GM19239 (cell line): ENCODE measurements around the gene CFTR.

Experiments
- DNase-seq: peaks from one replicate; pipeline ENCODE4 v3.0.0; 2011; ENCODE audit warnings: low spot score; ENCODE audit not compliant: insufficient read length
- FAIRE-seq: peaks from 2 replicates; lab custom pipeline; 2011; peaks lifted over from hg19 to GRCh38; lab: Jason Lieb, UNC

The CFTR gene

DNA sequence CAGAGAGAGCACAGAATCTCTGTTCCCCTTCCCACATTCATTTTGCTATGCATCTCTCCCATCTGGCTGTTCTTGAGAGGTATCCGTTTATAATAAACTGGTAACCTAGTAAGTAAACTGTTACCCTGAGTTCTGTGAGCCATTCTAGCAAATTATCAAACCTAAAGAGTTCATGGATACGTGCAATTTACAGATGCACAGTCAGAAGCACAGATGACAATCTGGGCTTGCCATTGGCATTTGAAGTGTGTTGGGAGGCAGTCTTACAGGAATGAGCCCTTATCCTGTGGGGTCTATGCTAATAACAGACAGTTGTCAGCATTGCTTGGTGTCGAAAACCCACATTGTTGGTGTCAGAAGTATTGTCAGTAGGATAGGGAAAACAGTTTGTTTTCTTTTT, 151.8 kb downstream of the CFTR start:
- DNase-seq: no peak
- no peak for FAIRE-seq

DNA sequence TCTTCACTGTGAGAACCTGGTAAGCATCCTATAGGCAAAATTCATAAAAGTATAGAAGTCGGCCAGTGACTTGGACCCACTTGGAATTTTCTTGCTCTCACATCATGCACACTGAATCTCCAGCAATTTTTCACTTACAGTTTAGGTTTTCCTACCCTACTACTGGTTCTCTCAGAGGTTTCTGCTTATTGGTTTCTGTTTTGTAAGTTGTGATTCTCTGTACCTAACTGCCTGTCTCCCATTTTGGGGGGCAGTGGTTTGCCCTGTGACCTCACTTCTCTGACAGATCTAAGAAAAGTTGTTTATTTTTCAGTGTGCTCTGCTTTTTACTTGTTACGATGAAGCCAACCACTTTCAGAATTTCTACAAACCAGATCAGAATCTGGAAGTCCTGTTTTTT, 158.1 kb downstream of the CFTR start:
- FAIRE-seq: no peak
- no peak for DNase-seq

DNA sequence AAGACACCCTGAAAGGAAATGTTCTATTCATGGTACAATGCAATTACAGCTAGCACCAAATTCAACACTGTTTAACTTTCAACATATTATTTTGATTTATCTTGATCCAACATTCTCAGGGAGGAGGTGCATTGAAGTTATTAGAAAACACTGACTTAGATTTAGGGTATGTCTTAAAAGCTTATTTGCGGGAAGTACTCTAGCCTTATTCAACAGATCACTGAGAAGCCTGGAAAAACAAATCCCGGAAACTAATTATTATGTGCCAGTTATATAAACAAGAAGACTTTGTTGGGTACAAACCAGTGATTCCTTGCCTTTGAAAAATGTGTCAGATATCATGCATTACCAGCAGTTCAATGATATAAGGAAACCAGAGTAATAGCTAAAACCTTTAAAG, 160.1 kb downstream of the CFTR start:
- FAIRE-seq (no peak), DNase-seq (no peak)

DNA sequence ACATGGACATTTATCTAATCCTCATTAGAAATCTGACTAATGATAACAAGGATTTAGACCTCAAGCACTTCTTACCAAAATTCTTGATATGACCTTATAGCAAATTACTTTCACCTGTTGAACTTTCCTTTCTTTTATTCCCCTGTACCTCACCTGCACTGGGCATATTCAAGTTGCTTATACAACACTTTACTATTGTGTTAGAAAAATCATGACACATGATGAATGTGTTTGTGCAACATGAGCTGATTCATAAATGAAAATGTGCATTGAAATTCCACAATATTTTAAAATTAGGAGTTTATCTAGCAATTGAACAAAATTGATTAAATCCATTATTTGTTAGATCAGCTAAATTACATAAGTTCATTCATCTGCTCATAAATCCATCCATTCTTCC, 160.6 kb downstream of the CFTR start:
- no peak for FAIRE-seq

DNA sequence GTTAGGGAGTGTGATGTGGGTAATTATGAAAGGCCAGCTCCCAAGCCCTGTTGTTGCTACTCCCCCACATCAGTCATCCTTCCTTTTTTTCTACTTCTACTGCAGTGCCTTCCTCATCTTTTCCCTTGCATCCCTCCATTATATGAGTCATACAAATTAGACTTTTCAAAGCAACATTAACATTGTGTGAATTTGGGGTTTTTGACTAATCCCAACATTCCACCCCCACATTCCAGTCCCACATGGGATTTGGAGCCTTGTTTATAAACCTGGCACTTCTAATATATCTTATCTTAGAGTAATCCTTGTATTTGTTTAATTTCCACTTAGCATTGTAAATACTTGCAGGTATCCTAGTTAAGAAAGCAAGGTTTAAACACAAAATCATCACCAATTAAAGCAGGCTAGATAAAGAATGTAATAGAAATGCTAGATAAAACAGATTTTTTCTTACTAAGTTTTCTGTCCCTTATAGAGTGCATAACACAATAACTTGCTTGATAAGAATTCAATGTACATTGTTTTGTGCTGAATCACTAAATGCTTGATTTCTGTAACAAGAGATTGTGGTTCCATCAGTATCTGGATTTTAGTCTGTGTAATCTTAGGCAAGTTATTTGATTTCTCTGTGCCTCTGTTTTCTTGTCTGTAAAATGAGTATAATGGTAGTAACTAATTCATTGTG, 165.8 kb downstream of the CFTR start:
- DNase-seq (no peak), FAIRE-seq (no peak)

More for the DNA sequence above, 160.6 kb downstream of the CFTR start:
- no peak for DNase-seq

DNA sequence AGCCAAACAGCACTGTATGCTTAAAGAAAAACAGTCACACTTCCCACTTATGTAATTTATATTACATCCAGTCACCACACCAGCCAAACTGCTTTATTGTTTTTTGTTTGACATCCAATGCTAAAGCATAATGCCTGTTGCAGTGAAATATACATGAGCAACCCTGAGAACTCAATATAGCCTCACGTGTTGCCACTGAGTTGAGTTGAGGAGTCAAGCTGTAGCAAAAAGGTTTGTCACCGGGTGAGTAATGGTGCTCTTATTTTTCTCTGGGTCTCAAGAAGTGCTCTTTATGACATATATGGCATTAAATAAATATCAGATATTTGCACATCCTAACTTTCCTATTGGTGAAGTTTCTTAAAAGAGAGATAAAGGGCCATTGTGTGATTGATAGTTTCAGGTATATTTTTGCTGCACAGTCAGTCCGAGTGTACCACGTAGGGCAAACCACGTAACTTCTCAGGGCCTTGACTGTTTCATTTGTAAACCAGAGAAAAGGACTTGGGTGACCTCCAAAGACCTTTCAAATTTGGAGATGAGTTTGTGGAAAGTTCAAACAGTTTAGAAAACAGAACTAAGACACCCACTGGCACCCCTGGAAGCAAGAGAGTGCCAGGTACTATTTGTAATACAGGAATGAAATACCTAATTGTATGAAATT, 168.5 kb downstream of the CFTR start:
- no peak for DNase-seq
- FAIRE-seq: no peak

DNA sequence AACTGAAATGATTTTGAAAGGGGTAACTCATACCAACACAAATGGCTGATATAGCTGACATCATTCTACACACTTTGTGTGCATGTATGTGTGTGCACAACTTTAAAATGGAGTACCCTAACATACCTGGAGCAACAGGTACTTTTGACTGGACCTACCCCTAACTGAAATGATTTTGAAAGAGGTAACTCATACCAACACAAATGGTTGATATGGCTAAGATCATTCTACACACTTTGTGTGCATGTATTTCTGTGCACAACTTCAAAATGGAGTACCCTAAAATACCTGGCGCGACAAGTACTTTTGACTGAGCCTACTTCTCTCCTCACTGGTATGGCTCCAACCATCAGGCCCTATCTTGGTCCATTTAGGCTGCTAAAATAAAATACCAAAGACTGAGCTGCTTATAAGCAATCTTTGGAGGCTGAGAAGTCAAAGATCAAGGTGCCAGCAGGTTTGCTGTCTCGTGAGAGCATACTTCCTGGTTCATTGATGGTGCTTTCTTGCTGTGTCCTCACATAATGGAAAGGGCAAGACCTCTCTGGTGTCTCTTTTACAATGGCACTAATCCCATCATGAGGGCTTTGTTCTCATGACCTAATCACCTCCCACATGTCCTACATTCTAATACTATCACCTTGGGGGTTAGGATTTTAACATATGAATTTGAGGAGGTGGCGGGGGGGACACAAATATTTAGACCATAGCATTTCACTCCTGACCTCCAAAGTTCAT, 173.3 kb downstream of the CFTR start:
- FAIRE-seq (no peak), DNase-seq (no peak)

DNA sequence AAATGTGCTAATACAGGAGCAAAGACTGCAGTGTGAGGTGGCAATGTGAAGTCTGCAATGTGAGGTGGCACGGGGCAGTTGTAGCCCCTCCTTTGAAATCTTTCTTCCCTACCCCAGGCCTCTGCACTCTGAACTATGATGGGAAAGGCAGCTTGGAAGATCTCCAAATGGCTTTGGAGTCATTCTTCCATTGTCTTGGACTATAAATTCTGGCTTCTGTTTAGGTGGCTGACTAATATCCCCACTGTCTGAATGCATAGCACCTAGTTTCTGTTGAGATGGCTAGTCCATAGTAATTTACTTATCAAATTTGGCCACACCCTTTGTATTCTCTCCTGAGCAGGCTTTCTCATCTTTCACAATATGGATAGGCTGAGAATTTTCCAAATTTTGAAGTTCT, 175.0 kb downstream of the CFTR start:
- no peak for DNase-seq
- FAIRE-seq: no peak

DNA sequence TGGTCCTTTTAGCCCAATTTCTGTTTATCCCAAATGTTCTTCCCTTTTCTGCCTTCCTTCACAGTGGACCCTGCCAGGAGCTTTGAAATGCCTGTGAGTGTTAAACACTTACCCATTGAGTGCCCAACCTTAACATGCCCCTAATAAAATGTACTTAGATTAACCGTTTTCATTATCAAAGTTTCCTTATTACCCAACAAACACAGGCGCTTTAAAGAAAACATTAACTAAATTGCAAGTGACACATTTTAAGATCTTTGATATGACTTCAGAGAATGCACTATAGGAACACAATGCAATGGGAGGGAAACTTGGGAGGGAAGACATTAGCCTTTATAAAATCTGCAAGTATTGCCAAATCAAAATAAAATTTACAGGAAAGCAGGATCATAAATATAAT, 177.0 kb downstream of the CFTR start:
- FAIRE-seq: no peak
- DNase-seq: no peak

DNA sequence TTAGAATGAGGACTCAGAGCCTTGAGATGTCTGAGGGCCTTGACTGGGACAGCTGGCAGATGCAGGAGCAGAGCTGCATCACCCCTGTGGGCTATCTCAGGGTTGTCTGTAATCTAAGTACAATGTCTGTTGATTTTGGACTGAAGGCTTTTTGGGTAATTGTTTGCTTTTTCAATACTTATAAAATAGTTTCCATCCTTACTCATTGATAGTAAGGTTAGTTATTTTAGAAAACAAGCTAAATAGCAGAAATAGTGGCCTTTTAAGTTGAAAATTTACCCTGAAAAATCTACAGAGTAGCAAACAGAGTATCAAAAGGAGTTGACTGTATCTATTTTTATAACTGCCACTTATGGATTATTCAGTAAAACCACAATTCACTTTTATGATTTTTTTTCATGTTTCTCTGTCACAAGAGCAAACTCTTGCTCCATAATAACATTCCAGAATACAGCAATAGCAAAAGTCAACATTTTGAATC, 179.7 kb downstream of the CFTR start:
- DNase-seq: no peak
- FAIRE-seq: no peak

DNA sequence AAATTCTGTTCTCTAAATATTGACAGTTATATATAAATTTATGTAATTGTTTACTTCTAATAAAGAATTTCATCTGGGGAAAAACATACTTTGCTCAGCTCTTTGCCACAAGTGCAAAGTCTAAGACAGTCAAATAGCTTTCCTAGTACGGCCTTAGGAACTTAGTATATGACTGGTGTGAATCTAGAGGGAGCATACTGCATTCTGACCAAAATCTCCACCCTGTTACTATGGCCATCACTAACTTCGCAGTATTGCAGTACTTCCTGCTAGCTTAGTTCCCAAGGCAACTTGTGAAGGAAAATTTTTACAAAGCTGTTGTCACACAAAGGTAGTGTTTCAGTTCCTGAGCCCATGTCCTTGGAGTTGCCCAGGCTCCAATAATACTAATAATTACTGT, 181.5 kb downstream of the CFTR start:
- DNase-seq (no peak), FAIRE-seq (no peak)

DNA sequence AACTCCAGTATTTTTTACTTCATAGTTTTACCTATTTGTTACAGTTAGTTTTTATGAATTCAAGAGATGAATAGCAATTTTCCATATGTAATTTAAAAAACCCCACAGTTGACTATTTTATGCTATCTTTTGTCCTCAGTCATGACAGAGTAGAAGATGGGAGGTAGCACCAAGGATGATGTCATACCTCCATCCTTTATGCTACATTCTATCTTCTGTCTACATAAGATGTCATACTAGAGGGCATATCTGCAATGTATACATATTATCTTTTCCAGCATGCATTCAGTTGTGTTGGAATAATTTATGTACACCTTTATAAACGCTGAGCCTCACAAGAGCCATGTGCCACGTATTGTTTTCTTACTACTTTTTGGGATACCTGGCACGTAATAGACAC, 184.2 kb downstream of the CFTR start:
- DNase-seq: no peak
- no peak for FAIRE-seq

DNA sequence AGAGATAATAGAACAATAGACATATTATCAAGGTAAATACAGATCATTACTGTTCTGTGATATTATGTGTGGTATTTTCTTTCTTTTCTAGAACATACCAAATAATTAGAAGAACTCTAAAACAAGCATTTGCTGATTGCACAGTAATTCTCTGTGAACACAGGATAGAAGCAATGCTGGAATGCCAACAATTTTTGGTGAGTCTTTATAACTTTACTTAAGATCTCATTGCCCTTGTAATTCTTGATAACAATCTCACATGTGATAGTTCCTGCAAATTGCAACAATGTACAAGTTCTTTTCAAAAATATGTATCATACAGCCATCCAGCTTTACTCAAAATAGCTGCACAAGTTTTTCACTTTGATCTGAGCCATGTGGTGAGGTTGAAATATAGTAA, 185.5 kb downstream of the CFTR start:
- DNase-seq: no peak
- FAIRE-seq: no peak

DNA sequence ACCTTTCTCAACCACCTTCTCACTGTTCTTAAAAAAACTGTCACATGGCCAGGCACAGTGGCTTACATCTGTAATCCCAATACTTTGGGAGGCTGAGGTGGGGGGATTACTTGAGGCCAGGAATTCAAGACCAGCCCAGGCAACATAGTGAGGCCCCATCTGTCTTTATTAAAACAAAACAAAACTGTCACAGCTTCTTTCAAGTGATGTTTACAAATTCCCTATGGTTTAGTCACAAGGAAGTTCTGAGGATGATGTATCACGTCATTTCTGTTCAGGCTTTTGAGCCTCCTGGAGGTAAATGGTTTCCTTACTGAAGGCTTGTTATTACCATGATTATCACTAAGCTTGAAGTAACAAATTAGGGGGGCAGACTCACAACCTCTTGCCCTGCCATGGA, 186.2 kb downstream of the CFTR start:
- no peak for DNase-seq
- FAIRE-seq: no peak

DNA sequence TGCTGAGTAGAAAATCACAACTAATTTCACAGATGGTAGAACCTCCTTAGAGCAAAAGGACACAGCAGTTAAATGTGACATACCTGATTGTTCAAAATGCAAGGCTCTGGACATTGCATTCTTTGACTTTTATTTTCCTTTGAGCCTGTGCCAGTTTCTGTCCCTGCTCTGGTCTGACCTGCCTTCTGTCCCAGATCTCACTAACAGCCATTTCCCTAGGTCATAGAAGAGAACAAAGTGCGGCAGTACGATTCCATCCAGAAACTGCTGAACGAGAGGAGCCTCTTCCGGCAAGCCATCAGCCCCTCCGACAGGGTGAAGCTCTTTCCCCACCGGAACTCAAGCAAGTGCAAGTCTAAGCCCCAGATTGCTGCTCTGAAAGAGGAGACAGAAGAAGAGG, 186.9 kb downstream of the CFTR start:
- FAIRE-seq: no peak
- no peak for DNase-seq

DNA sequence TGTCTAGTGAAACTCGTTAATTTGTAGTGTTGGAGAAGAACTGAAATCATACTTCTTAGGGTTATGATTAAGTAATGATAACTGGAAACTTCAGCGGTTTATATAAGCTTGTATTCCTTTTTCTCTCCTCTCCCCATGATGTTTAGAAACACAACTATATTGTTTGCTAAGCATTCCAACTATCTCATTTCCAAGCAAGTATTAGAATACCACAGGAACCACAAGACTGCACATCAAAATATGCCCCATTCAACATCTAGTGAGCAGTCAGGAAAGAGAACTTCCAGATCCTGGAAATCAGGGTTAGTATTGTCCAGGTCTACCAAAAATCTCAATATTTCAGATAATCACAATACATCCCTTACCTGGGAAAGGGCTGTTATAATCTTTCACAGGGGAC, 187.6 kb downstream of the CFTR start:
- FAIRE-seq (no peak), DNase-seq (no peak)

DNA sequence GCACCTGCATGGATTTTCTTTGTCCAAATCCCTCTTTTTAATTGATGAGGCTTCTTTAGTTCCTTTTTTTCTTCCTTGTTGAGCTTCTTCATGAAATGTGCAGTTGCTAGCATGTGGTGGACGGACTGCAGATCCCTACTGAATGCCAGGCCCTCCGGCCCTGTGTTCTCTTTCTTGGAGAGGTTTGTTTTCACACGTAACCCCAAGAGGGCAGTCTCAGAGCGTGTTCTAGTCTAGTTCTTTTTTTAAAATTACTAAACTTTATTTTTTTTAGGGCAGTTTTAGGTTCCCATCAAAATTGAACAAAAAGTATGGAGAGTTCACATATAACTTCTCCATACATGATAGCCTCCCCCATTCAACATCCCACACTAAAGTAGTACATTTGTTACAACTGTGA, 190.0 kb downstream of the CFTR start:
- DNase-seq (no peak), FAIRE-seq (no peak)

DNA sequence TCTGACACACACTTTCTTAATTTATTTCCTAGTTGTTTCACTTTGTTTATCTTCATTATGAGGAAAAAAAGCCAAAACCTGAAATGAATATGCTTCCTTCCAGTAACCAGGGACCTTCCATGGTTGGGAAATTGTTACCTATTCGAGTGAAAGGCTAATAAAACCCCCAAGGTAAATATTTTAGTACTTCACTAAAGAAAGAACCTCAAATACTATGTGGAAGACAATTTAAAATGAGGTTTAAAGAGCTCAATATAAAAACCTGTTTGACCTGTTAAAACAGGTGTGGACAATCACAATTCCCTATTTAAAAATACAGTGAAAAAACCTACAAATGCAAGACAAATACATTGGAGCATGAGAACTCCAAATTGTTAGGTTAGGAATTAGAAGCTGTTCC, 192.6 kb downstream of the CFTR start:
- FAIRE-seq: no peak
- no peak for DNase-seq

DNA sequence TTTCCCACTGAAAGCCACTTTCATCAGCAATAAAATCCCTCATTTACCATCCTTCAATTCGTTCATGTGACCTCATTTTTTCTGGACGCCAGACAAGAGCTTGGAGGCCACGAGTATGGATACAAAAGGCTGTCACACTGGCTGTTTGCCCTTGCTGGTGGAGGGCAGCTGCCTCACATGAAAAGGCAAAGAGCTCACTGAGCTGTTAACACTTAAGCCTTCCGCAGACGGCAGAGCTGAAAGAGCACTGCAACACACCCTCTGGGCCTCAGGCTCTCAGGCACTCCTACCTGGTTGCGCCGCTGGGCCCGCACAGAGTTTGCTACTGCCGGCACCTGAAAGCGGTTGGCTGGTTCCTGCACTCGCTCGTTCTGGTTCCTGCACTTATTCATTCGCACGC, 193.5 kb downstream of the CFTR start:
- FAIRE-seq (no peak), DNase-seq (no peak)

DNA sequence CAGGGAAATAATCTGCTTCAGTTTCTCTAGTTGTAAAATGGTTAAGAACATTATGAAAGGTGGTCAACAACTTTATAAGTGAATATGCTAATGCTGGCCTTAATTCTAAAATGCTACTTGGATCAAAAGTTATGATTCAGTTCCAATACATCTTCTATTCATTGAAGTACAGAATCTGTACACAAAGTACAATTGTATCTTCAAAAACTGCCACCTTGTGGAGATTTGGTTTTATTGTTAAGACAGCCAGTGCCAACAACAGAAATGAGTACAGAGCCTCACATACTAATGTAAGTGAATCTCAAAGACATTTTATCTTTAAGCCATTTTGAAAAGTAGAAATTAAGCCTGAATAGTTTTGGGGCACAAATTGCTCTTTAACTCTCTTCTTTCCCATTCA, 194.0 kb downstream of the CFTR start:
- FAIRE-seq (peak; percentile 48), DNase-seq (no peak)

DNA sequence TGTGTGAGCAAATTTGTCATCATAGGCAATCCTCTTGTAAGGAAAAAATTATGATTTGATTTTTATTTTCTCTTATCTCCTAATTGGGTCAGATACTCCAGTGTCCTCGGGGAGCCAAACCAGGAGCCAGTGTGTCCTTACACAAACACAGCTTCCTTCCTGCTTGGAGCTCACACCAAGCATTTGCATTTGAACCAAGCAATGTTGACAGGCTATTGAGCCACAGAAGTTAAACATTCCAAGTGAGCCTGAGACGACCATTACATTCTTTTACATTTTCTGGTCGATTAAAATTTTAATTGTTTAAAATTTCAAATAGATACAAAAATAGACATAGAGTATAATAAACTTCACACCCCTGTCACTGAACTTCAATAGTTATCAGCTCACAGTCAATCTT, 194.8 kb downstream of the CFTR start:
- FAIRE-seq (no peak), DNase-seq (no peak)
